ENCODE results near the gene TTBK1.

The TTBK1 gene

GRCh38 chr6:43242908-43243663, at the start of gene TTBK1:
Gene TTBK1 (plus strand): TSS chr6:43243481. CDS start chr6:43246661, 3,180 bp downstream.
- DNase-seq (ENCODE audit: low read depth in 2 of 2), result no peak

- DNase-seq (ENCODE audit: low read depth in 2 of 2), result no peak
These were observed 49.4 kb upstream of the TTBK1 start for GRCh38 chr6:43193929-43194328.

- DNase-seq (ENCODE audit: low read depth in 2 of 2), result no peak
These were observed 46.9 kb upstream of the TTBK1 start for GRCh38 chr6:43196337-43196736.

GRCh38 chr6:43199912-43200311, 43.4 kb upstream of the TTBK1 start:
- no peak for DNase-seq (ENCODE audit: low read depth in 2 of 2)

- no peak for DNase-seq (ENCODE audit: low read depth in 2 of 2)
These were observed 42.7 kb upstream of the TTBK1 start for GRCh38 chr6:43200541-43200940.

GRCh38 chr6:43202451-43202850, 40.8 kb upstream of the TTBK1 start:
- DNase-seq (ENCODE audit: low read depth in 2 of 2), result no peak

- DNase-seq (ENCODE audit: low read depth in 2 of 2), result no peak
These were observed 40.1 kb upstream of the TTBK1 start for GRCh38 chr6:43203029-43203717.

- DNase-seq (ENCODE audit: low read depth in 2 of 2), result no peak
These were observed 39.6 kb upstream of the TTBK1 start for GRCh38 chr6:43203718-43204095.

- no peak for DNase-seq (ENCODE audit: low read depth in 2 of 2)
These were observed 38.8 kb upstream of the TTBK1 start for GRCh38 chr6:43204271-43205105.

GRCh38 chr6:43205849-43206248, 37.4 kb upstream of the TTBK1 start:
- DNase-seq (ENCODE audit: low read depth in 2 of 2), result no peak

GRCh38 chr6:43207286-43207685, 36.0 kb upstream of the TTBK1 start:
- DNase-seq (ENCODE audit: low read depth in 2 of 2), result no peak

- DNase-seq (ENCODE audit: low read depth in 2 of 2), result no peak
These were observed 31.3 kb upstream of the TTBK1 start for GRCh38 chr6:43211955-43212354.

GRCh38 chr6:43213431-43213830, 29.9 kb upstream of the TTBK1 start:
- no peak for DNase-seq (ENCODE audit: low read depth in 2 of 2)

GRCh38 chr6:43215066-43215465, 28.2 kb upstream of the TTBK1 start:
- no peak for DNase-seq (ENCODE audit: low read depth in 2 of 2)

- no peak for DNase-seq (ENCODE audit: low read depth in 2 of 2)
These were observed 27.1 kb upstream of the TTBK1 start for GRCh38 chr6:43216200-43216599.

- DNase-seq (ENCODE audit: low read depth in 2 of 2), result no peak
These were observed 25.9 kb upstream of the TTBK1 start for GRCh38 chr6:43217351-43217750.

- no peak for DNase-seq (ENCODE audit: low read depth in 2 of 2)
These were observed 24.2 kb upstream of the TTBK1 start for GRCh38 chr6:43219119-43219518.

- DNase-seq (ENCODE audit: low read depth in 2 of 2), result no peak
These were observed 23.5 kb upstream of the TTBK1 start for GRCh38 chr6:43219814-43220213.

GRCh38 chr6:43220439-43220951, 22.8 kb upstream of the TTBK1 start:
- no peak for DNase-seq (ENCODE audit: low read depth in 2 of 2)

- DNase-seq (ENCODE audit: low read depth in 2 of 2), result no peak
These were observed 22.0 kb upstream of the TTBK1 start for GRCh38 chr6:43221046-43221972.

GRCh38 chr6:43222418-43223059, 20.7 kb upstream of the TTBK1 start:
- no peak for DNase-seq (ENCODE audit: low read depth in 2 of 2)

Data from activated CD4-positive, alpha-beta T cell treated with anti-CD3 and anti-CD28 coated beads for 24 hours (primary cell).